Sigmoid colon (tissue), 7 donors: ENCODE results near the gene DEAF1. TPM values are rescaled to one million over a fixed set of nuclear protein-coding genes. Genes with fewer than 3 reads are reported as not detected.
A peak's percentile ranks its signal among the peaks of the same experiment; 100 is the strongest.

Experiments
- DNase-seq: peaks from one replicate; pipeline ENCODE4 v3.0.0-alpha.2; 2019
- H3K27ac ChIP-seq, 4 donors: fragments of 200-600 bp; sonication (generic); one replicate each; pipeline ENCODE4 v1.5.1; 2016 to 2019; ENCODE audit warnings: mild to moderate bottlenecking in 1 of 4
- H3K27me3 ChIP-seq, 3 donors: fragments of 200-600 bp; sonication (generic); one replicate each; pipeline ENCODE4 v1.5.1; 2019; ENCODE audit warnings: mild to moderate bottlenecking in 1 of 3
- H3K36me3 ChIP-seq, 4 donors: fragments of 200-600 bp; sonication (generic); one replicate each; pipeline ENCODE4 v1.5.1; 2016 to 2019
- H3K4me1 ChIP-seq, 4 donors: fragments of 200-600 bp; sonication (generic); one replicate each; pipeline ENCODE4 v1.5.1; 2017 to 2019
- H3K4me3 ChIP-seq, 4 donors: fragments of 200-600 bp; sonication (generic); one replicate each; pipeline ENCODE4 v1.5.1; 2017 to 2019; ENCODE audit warnings: mild to moderate bottlenecking in 2 of 4, moderate library complexity in 1 of 4
- H3K9me3 ChIP-seq, 4 donors: fragments of 200-600 bp in 3 of 4; sonication (generic) in 3 of 4; one replicate each; pipeline versions ENCODE4 v1.5.1 to v1.6.1; 2013 to 2019
- CTCF ChIP-seq, 4 experiments: fragments of 450-650 bp in 3 of 4; fragments of 200-600 bp in 1 of 4; IDR thresholded peaks; one replicate each; pipeline ENCODE4 v1.5.1; 2016 to 2019; ENCODE audit warnings: antibody characterized with exemption in 4 of 4, mild to moderate bottlenecking in 3 of 4, moderate library complexity in 2 of 4
- EP300 ChIP-seq, 4 donors: sonication (generic); formaldehyde crosslinking; IDR thresholded peaks; one replicate each; pipeline ENCODE4 v1.6.1; 2017; ENCODE audit warnings: antibody characterized with exemption in 4 of 4
- POLR2A ChIP-seq, 2 donors: fragments of 450-650 bp; IDR thresholded peaks; one replicate each; pipeline ENCODE4 v1.6.1; 2016; ENCODE audit warnings: antibody characterized with exemption in 2 of 2, mild to moderate bottlenecking in 2 of 2, moderate library complexity in 2 of 2
- POLR2AphosphoS5 ChIP-seq, 4 donors: sonication (generic); formaldehyde crosslinking; IDR thresholded peaks; one replicate each; pipeline ENCODE4 v1.6.1; 2017; ENCODE audit warnings: antibody characterized with exemption in 4 of 4
- WGBS, 2 donors: extraction: QIAGEN DNeasy Blood & Tissue Kit; methylation state at CpG; one replicate each; pipeline ENCODE4 v1.1.7; 2013; 5-methylcytosine and 5-hydroxymethylcytosine counted together
- intact Hi-C: fragments of 100-400 bp; cut with DNase I; formaldehyde crosslinking; loops from one replicate; pipeline ENCODE4 v1.15.1; 2023
- polyA plus RNA-seq, 3 donors: library from polyadenylated mRNA; stranded (reverse); fragments of 200-250 nt; gene quantifications; one replicate each; pipeline ENCODE4 v1.2.3, GENCODE V29; 2013
- total RNA-seq, 4 donors: library from RNA; depleted of rRNA; stranded (reverse); fragments of >200 nt; gene quantifications; one replicate each; pipeline ENCODE4 v1.1.0, GENCODE V29; 2016
- donor health status: healthy with polysubstance abuse.
- donor health status: Bipolar disorder and iron deficiency.
- donor health status: healthy.

DEAF1 gene
- total and polyA plus RNA-seq, 7 donors: 11.3 to 29.6 (median 18.6) TPM

- no peak within 1 kb of the TSS for H3K27ac ChIP-seq
- TF ChIP-seq POLR2AphosphoS5 (IDR thresholded peaks at IDR 0.05) (no peak), CTCF (IDR thresholded peaks at IDR 0.05) (no peak), POLR2A (IDR thresholded peaks at IDR 0.05) (no peak), EP300 (IDR thresholded peaks at IDR 0.05) (no peak)
- peaks cover 0 to 29% (median 25%) of the 10 kb centered on the region in 4 donors for H3K4me1 ChIP-seq
- peaks cover 0 to 18% (median 3%) of the 10 kb centered on the region in 4 donors for H3K36me3 ChIP-seq
- peak; percentile 62 for DNase-seq
- no peak within 1 kb of the TSS for H3K4me3 ChIP-seq
- intact Hi-C loops: no loop called here
- H3K27me3 ChIP-seq: peaks cover 0 to 37% (median 0%) of the 10 kb centered on the region in 3 donors
- 3 to 7% methylated on average over 72 of the region's 72 CpGs for WGBS, 2 donors
- no peaks in the 10 kb centered on the region for H3K9me3 ChIP-seq
These were observed 68.3 kb downstream of the DEAF1 start, which contains the start of gene SCT for GRCh38 chr11:626475-627307. Gene SCT, minus strand, starts transcription at chr11:627181. Its CDS starts 38 bp downstream, at chr11:627143.

- TF ChIP-seq EP300 (IDR thresholded peaks at IDR 0.05) (no peak), CTCF (IDR thresholded peaks at IDR 0.05) (no peak), POLR2A (IDR thresholded peaks at IDR 0.05) (no peak), POLR2AphosphoS5 (IDR thresholded peaks at IDR 0.05) (no peak)
- Histone ChIP-seq H3K27me3 (peaks cover 0 to 37% (median 0%) of the 10 kb centered on the region in 3 donors), H3K27ac (no peak overlapping the region), H3K9me3 (no peaks in the 10 kb centered on the region), H3K36me3 (peaks cover 0 to 18% (median 3%) of the 10 kb centered on the region in 4 donors), H3K4me3 (no peak overlapping the region), H3K4me1 (peaks cover 0 to 29% (median 25%) of the 10 kb centered on the region in 4 donors)
- DNase-seq: peak; percentile 65
- intact Hi-C loops: no loop called here
- 14 to 70% methylated on average over 22 of the region's 22 CpGs for WGBS, 2 donors
These were observed 69.3 kb downstream of the DEAF1 start for GRCh38 chr11:625636-626268.

GRCh38 chr11:624705-625635 is 70.1 kb downstream of the DEAF1 start, which contains the start of gene CDHR5:
Gene CDHR5, minus strand, starts transcription at chr11:624955. Its CDS starts 53 bp downstream, at chr11:624902.
- H3K4me1 ChIP-seq: peaks cover 0 to 28% (median 24%) of the 10 kb centered on the region in 4 donors
- peaks cover 0 to 37% (median 0%) of the 10 kb centered on the region in 3 donors for H3K27me3 ChIP-seq
- H3K4me3 ChIP-seq: no peak within 1 kb of the TSS
- intact Hi-C loops: no loop called here
- no peak for DNase-seq
- peaks cover 0 to 18% (median 3%) of the 10 kb centered on the region in 4 donors for H3K36me3 ChIP-seq
- 18 to 62% methylated on average over 33 of the region's 33 CpGs for WGBS, 2 donors
- H3K27ac ChIP-seq: no peak within 1 kb of the TSS
- TF ChIP-seq POLR2AphosphoS5 (IDR thresholded peaks at IDR 0.05): peak in 1 of 4 donors; percentile 31
- peak in 1 of 2 donors; percentile 61 for TF ChIP-seq POLR2A (IDR thresholded peaks at IDR 0.05)
- no peak for TF ChIP-seq EP300 (IDR thresholded peaks at IDR 0.05)
- no peak for TF ChIP-seq CTCF (IDR thresholded peaks at IDR 0.05)
- H3K9me3 ChIP-seq: no peaks in the 10 kb centered on the region

GRCh38 chr11:623999-624704 is 70.9 kb downstream of the DEAF1 start:
- peaks cover 0 to 18% (median 3%) of the 10 kb centered on the region in 4 donors for H3K36me3 ChIP-seq
- peaks cover 0 to 37% (median 0%) of the 10 kb centered on the region in 3 donors for H3K27me3 ChIP-seq
- DNase-seq: no peak
- WGBS, 2 donors: 17 to 70% methylated on average over 25 of the region's 25 CpGs
- no peak overlapping the region for H3K4me3 ChIP-seq
- TF ChIP-seq CTCF (IDR thresholded peaks at IDR 0.05) (no peak), POLR2AphosphoS5 (IDR thresholded peaks at IDR 0.05) (no peak), POLR2A (IDR thresholded peaks at IDR 0.05) (peak in 1 of 2 donors; percentile 54)
- no peaks in the 10 kb centered on the region for H3K9me3 ChIP-seq
- H3K27ac ChIP-seq: no peak overlapping the region
- intact Hi-C loops: no loop called here
- H3K4me1 ChIP-seq: peaks cover 0 to 21% (median 16%) of the 10 kb centered on the region in 4 donors
